ENCODE results near the gene LAMC3.
"Not testable (repeated sequence)": the region's sequence is repeated elsewhere in the genome, so short reads cannot be mapped to it uniquely, and the experiment has no call there.

The LAMC3 gene

DNA sequence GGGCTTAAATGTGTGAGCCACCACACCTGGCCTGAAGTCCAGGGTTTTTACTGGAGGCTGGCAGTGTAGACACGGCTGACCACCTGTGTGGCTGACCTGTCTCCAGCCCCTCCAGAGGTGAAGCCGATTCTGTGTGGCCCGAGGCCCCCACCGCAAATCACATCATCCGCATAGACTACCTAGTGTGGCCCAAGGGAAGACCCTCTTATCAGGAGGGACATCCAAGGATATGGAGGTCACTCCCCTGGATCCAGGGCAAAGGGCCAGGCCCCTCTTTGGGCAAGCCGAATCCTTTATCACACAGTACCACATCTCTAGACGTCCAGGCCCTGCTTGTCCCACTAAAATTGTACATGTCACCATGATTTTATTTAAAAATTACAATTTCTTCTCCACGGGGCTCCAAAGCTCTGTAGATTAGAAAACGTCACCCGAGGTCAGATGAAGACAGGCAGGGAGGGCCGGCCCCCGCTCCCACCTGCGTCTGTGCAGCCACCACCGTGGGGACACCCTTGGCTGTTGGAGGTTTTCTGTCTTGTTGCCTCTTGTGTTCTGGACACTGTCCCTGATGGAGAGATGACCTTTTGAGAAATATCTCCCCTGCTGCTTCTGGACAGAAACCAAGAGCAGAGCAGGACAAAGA is 20.1 kb downstream of the LAMC3 start:
- no peak for DNase-seq (ENCODE audit: low spot score)

DNA sequence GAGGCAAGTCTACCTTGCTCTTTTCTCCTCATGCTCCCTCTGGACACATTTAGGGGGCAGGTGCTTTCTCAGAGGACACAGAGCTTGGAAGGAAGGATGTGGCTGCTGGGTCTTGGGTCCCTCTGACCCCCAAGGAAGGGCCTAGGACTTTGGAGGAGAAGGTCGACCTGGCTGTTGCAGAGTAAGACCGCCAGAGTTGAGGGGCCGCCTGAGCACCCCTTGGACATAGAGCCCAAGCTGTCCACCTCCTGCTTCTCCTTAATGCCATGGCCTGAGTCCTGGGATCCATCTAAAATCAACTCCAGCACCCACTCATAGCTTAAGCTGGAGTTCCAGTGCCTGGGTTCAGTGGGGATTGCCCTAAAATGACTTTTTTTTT is 20.6 kb downstream of the LAMC3 start:
- DNase-seq (ENCODE audit: low spot score), result no peak

DNA sequence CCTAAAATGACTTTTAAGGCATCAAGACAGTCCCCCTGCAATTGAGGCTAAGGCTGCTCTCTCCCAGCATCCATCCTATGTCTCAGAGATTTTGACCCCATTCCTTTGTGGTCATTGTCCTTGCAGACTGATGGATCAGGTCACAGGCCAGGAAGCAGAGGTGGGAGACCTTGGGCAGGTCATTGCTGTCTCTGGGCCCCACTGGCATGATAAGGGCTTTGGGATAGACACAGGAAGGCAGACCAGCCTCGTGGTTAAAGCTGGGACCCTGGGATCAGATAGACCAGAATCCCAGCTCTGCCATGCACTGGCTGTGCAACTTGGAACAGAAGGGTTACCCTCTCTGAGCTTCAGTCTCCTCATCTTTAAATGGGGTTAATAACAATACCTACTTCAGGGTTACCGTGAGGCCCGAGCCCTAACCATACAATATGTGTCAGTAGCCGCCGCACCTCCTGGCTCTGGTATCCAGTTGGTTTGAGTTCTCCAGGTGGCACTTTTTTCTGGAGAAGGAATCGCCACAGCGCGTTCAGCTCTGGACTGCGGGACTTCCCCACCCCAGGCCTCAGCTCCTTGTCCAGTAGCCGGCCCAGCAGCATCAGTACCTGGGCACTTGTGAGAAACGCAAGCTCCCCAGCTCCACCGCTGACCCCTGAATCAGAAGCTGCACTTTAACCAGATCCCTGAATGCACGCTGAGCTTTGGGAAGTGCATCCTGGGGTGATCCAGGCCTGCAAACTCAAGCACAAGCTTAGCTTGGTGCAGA is 21.4 kb downstream of the LAMC3 start:
- DNase-seq (ENCODE audit: low spot score), result no peak

DNA sequence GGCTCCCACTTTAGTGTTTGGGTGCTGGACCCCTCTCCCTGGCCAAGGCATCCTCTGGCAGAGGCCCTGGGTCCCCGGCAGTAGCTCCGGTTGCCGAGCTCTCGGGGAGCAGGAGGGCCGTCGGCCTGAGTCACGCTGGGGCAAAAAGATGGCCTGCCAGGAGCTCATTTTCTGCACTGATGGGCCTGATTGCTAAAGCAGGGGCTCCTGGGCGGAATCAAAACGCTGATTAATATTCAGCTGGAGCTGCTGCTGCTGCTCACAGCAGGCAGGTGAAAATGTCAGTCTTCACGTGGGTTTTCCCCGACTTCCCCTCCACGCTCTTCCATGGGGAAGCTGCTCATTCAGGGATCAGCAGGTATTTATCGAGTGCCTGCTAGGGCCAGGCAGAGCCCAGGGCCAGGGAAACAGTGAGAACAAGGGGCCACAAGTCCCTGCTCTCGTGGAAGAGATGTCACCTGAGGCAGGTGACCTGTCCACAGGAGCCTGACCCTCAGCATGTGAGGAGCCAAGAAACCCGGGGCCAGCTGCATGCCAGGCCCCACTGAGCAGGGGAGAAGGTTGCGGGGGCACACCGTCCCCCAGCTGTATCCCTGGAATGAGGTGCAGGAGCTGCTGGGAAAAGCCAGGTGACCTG is 22.1 kb downstream of the LAMC3 start:
- DNase-seq (ENCODE audit: low spot score), result no peak

DNA sequence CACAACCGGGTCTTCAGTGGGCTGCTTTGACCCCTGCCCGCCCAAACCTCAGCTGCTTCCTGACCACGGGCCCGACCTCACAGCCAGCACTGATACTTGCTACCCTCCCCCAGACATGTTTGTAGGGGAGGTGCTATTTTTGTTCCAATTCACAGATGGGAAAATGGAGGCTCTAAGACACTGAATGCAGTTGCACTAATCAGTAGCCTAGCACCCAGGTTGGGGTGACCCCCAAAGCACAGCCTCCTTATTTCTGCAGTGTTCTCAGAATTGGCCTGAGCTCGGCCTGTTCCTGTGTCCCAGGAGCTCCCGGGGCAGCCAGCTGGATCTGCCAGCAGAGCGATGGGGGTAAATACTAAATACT is 22.6 kb downstream of the LAMC3 start:
- no peak for DNase-seq (ENCODE audit: low spot score)

DNA sequence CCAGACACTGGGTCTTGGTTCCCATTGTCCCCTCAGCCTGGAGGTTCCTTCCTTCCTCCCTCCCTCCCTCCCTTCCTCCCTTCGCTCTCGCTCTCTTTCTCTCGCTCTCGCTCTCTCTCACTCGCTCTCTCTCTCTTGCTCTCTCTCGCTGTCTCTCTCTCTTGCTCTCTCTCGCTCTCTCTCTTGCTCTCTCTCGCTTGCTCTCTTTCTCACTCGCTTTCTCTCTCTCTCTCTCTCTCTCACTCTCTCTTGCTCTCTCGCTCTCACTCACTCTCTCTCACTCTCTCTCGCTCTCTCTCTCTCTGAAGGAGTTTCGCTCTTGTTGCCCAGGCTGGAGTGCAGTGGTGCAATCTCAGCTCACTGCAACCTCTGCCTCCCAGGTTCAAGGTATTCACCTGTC is 23.4 kb downstream of the LAMC3 start:
- no peak for DNase-seq (ENCODE audit: low spot score)

DNA sequence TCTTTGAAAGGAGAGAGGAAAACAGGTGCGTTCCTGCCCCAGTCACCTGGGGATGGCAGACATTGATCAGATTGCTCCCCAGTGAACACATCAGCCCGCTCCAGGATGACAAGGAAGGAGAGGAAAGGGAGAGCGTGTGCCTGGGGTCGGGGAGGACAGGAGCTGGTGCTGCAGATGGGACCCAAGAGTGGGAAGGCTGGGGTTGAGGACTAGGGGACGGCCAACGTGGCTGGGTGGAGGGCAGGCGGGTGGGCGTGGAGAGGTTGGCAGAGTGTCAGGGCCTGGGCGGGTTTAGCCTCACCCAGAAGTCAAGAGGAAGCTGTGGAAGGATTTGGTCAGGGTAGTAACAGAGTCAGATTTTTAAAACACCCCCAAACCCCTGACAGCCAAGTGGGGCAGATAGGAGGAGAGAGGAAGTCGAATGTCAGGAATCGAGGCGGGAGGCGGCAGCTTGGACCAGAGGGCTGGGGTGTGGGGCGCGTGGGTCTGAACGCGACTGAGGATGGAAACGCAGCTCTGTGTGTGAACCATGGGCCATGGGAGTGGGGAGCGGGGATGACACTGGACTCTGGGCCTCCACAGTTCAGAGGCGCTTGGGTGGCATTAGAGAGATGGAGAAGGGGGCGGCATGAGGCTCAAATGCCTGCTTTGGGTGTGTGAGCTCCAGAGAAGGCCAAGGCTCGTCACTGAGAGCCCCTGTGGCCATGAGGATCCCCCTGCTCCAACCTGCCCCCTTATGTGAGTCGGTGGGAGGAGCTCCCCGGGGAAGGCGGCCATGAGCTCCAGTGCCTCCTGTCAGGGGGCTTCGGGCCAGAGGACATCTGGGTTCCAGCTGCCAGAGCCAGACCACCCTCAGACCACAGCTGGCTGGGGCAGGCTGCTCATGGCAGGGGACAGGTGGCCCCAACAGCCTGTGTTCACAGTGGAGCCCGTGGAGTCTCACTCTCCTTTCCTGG is 24.6 kb downstream of the LAMC3 start:
- DNase-seq (ENCODE audit: low spot score), result no peak

DNA sequence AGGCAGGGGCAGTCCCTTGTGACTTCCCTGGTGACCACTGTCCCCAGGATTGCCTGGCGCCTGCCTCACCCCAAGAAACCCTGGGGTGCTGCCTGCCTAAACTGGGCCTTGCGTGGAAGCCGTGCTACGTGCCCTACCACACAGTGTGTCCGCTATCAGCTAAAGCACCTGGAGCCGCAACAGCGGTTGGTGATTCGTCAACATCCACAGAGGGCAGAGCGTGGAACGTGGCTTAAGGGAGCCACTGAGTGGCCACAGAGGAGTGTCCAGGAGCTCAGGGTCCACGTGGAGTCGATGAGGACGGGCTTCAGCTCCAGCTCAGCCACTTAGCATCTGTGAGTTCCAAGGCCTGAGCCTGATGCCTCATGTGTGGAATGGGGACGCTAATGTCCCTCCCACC is 25.3 kb downstream of the LAMC3 start:
- DNase-seq (ENCODE audit: low spot score), result no peak

DNA sequence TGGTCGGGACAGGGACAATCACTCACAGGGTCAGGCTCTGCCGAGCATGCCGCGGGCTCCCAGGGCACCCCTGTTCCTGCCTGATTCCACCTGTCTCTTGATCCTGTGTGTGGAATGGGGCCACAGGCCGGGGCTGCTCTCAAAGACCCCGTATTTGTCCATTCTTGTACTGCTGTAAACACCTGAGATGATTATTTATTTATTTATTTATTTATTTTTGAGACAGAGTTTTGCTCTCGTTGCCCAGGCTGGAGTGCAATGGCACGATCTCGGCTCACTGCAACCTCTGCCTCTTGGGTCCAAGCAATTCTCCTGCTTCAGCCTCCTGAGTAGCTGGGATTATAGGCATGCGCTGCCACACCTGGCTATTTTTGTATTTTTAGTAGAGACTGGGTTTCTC is 25.8 kb downstream of the LAMC3 start:
- not testable (repeated sequence) for DNase-seq (ENCODE audit: low spot score)

DNA sequence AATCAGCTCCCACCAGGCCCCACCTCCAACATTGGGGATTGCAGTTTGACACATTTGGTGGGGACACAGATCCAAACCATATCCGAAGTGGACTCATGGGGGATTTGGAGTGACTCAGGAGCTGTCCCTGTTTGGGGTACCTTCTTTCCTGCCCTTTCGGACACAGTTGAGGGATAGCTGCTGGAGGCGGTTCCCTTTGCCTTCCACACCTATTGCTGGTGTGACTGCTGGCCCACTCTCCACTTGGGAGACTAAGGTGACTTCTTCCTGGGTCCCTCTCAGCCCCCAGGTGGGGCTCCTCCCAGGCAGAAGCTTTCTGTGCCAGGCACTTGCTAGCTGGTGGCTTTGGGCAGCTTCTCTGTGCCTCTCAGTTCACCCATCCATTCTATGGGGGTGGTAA is 26.6 kb downstream of the LAMC3 start:
- DNase-seq (ENCODE audit: low spot score), result no peak

DNA sequence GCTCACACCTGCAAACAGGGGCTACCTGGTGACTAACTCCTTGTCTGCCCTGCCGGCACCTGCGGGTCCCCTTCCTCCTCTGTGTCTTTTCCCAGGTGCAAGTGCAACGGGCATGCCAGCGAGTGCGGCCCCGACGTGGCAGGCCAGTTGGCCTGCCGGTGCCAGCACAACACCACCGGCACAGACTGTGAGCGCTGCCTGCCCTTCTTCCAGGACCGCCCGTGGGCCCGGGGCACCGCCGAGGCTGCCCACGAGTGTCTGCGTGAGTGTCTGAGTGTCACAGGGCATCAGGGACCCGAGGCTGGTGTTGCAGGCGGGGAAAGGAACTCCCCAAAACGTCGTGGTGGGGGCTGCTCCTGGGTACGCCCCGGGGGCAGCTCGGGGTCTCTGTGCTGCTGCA is 27.1 kb downstream of the LAMC3 start:
- no peak for DNase-seq (ENCODE audit: low spot score)

DNA sequence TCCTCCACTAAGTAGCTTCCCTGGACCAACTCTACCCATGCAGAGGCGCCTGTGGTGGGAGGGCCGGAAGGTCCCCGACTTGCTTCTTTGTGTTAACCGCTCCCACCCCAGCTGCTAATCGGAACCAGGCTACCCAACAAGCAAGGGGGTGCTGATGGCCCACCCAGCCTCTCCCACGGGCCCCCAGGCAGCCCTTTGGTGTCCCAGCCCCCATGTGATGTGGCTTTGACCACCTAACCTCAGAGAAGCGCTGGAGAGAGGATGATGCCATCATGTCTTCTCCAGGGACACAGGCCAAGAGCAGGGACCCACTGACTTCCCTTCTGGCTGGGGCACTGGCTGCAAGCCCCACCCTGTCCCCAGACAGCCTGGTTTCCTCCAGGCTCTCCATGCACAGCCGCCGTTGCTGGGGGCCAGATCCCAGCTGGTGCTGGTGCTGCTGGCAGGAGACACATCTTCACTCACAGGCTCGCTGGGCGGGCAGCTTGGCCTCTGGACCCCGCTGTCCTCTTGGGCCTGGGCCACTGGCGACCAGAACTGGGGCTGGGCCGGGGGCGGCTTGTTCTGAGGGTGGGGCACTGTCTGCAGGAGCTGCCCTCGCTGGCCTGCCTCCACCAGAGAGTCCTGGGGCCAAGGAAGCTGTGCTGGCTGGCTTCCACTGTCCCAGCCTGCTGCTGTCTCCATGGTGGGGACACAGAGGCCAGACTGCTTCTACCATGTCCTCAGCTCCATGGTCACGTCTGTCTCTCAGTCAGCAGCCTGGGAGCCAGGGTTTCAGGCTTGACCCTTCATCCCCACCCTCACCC is 27.8 kb downstream of the LAMC3 start:
- no peak for DNase-seq (ENCODE audit: low spot score)

DNA sequence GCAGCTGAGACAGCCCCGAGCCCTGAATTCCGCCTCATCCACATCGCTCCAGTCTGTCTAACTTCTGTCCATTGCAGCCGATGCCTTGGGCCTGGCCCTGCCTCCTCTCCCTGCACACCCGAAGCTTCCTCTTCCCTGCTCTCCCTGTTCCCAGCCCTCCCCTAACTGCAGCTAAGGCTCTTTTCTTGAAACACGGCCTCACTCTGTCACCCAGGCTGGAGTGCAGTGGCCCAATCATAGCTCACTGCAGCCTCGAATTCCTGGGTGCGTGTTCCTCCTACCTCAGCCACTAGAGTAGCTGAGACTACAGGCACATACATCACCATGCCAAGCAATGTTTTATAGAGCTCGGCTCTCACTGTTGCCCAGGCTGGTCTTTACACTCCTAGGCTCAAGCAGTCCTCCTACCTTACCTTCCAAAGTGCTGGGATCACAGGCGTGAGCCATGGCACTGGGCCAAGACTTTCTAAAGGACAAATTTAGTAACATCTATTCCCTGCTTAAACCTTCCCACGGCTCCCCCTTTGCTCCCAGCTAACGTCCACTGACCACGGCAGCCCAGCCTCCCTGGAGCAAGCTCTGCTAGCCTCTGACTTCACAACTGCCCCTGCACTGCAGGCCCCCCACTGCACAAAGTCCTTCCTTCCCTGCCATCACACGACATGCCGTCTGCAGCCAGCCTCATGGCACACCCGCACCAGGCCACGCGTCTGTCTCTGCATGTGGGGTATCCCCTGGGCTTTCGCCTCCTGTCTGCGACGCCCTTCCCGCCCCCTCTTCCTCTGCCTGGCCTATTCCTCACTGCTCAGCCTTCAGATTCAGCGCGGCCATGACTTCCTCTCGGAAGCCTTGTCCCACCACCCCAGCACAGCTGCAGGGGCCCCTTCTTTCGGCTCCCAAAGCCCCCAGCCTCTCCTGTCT is 28.6 kb downstream of the LAMC3 start:
- DNase-seq (ENCODE audit: low spot score), result no peak

DNA sequence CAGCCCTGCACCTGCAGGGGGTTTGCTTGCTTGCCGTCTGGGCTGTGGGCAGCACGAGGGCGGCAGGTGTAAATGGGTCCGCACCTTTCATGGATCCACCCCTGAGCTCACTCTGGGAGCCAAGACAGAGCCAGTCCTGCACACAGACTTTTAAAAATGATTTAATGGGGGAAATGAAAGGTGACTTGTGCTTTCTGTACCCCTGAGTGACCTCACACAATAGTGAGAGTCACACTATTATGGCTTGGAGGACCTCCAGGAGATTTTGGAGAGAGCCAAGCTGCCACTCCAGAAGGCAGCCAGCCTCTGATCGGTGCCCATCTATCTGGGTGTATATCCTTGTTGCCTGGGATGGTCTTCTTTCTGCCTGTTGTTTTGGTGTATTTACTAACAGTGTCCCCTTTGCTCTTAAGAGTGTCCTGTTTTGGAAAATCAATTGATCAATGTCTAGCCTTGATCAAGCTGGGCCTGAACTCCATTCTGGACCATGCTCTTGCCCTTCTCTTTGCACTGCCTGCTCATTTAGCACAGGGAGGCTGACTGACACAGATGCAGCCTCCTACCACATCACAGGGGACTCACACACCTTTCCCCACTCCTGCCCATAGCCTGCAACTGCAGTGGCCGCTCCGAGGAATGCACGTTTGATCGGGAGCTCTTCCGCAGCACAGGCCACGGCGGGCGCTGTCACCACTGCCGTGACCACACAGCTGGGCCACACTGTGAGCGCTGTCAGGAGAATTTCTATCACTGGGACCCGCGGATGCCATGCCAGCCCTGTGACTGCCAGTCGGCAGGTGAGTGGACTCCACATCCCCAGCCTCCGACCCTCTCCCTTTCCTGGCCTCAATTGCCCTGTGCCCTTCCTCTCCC is 29.5 kb downstream of the LAMC3 start:
- DNase-seq (ENCODE audit: low spot score), result no peak

DNA sequence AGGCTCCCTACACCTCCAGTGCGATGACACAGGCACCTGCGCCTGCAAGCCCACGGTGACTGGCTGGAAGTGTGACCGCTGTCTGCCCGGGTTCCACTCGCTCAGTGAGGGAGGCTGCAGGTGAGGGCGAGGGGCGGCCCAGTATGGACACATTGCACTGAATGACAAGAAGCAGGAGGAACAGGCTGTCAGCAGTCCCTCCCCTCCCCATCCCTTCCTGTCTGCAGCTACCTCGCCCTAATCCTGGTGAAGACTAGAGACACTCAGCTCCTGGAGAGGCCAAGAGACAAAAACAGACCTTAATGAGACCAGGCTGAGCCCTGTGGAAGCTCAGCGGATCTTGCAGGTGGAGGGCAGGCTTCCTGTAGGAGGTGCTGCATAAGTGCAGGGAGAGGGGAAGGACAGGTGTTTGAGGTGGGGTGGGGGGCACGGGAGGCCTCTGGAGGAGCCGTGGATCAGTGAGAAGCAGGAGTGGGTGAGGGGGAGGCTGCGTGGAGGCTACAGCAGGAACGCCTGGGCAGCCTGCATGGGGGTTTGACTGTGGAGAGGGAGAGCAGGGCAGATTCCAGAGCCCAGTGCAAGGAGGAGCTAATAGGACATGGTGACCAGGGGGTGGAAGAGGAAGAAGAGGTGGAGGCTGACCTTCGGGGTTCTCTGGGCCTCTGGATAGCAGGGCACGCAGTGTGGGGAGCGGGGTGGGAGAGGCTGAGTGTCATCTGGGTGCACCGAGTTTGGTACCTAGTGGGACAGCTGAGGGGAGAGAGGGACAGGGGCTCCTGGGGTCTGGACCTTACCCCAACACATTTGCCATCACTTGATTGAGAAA is 30.4 kb downstream of the LAMC3 start:
- DNase-seq (ENCODE audit: low spot score), result no peak

DNA sequence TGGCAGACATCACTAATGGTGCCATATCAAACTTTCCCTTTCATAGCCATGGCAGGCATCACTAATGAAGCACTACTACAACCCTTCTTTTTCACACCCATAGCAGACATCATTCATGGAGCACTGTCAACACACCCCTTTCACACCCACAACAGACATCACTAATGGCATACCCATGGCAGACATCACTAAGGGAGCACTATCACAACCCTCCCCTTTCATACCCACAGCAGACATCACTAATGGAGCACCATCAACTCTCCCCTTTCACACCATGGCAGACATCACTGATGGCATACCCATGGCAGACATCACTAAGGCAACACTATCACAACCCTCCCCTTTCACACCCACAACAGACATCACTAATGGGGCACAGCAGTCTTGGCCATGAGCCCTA is 33.7 kb downstream of the LAMC3 start:
- no peak for DNase-seq (ENCODE audit: low spot score)

DNA sequence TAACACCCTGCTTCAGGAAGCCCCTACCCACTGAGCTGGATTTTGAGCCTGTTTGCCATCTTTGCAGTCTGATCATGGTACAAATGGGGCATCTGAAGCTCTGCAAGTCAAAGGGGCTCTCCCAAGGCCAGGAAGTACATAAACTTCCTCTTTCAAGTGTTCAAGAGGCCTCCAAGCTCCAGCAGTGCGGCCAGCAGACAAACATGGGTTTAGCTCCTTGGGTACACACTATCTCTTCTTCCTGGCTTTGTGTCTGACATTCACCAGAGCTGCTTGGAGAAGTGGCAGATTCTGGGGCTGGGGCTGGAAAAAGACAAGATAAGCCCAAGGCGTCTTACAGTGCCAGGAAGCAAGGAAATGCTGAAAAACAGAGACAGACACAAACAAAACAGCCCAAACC is 34.1 kb downstream of the LAMC3 start:
- DNase-seq (ENCODE audit: low spot score), result no peak

DNA sequence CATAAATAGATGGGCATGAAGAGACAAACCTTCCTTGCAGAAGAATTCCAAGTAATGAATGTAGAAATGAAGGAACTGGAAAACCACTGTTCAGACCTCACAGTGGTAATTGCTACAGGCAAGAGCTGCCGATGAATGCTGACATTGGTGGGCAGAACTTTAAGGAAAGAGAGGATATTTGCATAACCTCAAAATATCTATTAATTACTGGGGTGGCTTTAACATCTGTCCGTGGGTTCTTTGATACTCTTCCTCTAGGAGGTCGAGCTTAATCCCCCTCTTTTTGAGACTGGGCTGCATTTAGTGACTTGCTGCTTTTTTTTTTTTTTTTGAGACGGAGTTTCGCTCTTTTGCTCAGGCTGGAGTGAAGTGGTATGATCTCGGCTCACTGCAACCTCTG is 34.7 kb downstream of the LAMC3 start:
- no peak for DNase-seq (ENCODE audit: low spot score)
